ENCODE results near the gene KRTAP4-8.
A peak's percentile ranks its signal among the peaks of the same experiment; 100 is the strongest.
"Not testable (repeated sequence)": the region's sequence is repeated elsewhere in the genome, so short reads cannot be mapped to it uniquely, and the experiment has no call there.

The KRTAP4-8 gene

GRCh38 chr17:41065016-41065689 lies 32.8 kb downstream of the KRTAP4-8 start:
- not testable (repeated sequence) for DNase-seq (ENCODE audit: low spot score)

DNA sequence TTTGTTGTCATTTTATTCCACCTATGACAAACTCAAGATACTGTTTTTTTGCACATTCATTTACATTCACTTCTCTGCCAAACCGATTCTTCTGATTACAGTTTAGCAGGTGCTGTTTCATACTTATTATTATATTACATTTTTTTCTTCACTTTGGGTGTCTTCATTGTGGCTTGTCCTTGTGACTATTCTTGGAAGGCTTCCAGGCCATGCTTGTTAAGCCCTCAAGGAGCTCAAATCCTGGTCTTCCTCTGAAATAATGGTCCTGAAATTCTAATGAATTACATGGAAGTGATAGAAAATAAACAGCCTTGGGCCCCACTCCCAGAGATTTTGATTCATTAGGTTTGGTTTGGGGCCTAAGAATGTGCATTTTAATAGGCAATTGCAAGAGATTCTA lies 33.6 kb downstream of the KRTAP4-8 start:
- no peak for DNase-seq (ENCODE audit: low spot score)

DNA sequence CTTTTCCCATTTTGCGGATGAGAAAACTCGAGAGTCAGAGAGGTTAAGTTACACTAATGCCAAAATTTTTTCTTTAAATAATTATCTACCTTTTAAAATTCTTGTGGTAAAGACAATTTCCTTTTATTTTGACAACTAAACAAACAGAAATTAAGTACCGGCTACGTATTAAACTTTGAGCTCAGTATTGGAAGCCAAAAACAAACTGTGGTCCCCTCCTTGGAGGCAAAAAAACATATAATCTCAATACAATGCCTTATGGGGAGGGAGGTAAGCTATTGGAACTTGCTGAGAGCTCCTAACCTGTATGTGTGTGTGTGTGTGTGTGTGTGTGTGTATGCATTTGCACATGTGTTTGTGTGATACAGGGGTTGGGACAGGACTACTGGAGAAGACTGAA lies 34.5 kb downstream of the KRTAP4-8 start:
- no peak for DNase-seq (ENCODE audit: low spot score)

GRCh38 chr17:41061964-41062363 lies 36.0 kb downstream of the KRTAP4-8 start:
- DNase-seq (ENCODE audit: low spot score) = peak; percentile 20

GRCh38 chr17:41060052-41060604 lies 37.8 kb downstream of the KRTAP4-8 start, which contains the start of gene KRTAP2-3:
TSS of gene KRTAP2-3 (minus strand) at chr17:41060114. CDS start at chr17:41060050, 64 bp downstream.
- peak; percentile 89 for DNase-seq (ENCODE audit: low spot score)

- DNase-seq (ENCODE audit: low spot score) = peak; percentile 82
Observed at GRCh38 chr17:41059276-41060051, 38.5 kb downstream of the KRTAP4-8 start.

DNA sequence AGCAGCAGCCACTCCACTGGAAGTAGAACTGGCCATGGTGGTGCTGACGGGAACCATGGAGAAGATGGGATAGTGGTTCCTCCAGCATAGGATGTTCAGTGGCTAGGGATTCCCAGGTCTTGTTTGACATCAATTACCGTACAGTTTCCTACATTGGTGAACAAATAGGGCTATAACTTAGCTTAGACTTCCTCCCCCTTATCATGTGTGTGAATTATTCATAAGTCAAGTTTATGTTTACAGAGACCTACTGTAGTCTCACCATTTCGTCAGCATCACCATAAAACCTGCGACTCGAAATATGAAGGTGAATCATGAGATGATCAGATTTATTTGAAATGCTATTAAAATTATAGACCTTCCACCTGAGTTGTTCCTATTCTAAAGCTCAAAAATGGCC lies 39.2 kb downstream of the KRTAP4-8 start:
- no peak for DNase-seq (ENCODE audit: low spot score)

- no peak for DNase-seq (ENCODE audit: low spot score)
Observed at GRCh38 chr17:41057547-41057946, 40.4 kb downstream of the KRTAP4-8 start.

DNA sequence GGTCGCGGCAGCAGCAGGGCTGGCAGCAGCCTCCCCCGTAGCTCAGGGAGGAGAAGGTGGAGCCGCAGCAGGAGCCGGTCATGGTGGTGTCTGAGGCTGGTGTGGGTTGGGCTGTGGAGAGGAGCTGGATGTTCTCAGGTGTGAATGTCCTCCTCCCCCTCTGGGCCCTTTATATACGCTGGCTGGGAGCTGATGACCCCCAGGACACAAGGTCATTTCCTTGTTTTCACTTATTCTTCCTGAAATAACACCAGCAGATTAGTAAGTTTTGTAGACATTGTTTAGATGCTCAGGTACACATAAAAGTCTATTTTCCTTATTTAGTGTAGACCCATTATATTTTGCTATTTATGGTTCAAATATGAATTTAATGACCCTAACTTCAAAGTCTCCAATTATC lies 42.8 kb downstream of the KRTAP4-8 start, which contains the start of gene KRTAP2-2:
Gene KRTAP2-2, minus strand, starts transcription at position 101 of the 400 bp plus-strand sequence. Its CDS starts 19 bp downstream, at position 82.
- not testable (repeated sequence) for DNase-seq (ENCODE audit: low spot score)

- not testable (repeated sequence) for DNase-seq (ENCODE audit: low spot score)
Observed at GRCh38 chr17:41054556-41054955, 43.4 kb downstream of the KRTAP4-8 start.

DNA sequence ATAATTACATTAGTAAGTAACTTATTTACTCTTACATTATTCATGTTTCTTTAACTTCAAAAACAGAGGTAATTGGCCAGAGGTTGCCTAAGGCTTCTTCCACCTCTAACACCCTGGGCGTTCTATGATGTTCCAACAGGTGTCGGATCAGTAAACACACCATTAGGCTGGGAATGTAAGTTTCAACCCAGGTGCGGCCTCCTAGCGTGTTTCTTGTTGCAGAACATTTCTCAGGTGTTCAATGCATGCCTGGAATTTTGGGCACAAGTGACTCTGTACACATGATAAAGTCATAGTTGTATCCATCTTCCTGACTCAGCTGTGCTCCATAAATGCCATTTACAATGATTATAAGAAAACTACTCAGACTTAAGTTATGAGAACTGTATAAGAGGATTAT lies 43.9 kb downstream of the KRTAP4-8 start:
- DNase-seq (ENCODE audit: low spot score) = no peak

GRCh38 chr17:41052566-41052965 lies 45.4 kb downstream of the KRTAP4-8 start:
- no peak for DNase-seq (ENCODE audit: low spot score)

- no peak for DNase-seq (ENCODE audit: low spot score)
Observed at GRCh38 chr17:41049110-41049509, 48.8 kb downstream of the KRTAP4-8 start.

DNA sequence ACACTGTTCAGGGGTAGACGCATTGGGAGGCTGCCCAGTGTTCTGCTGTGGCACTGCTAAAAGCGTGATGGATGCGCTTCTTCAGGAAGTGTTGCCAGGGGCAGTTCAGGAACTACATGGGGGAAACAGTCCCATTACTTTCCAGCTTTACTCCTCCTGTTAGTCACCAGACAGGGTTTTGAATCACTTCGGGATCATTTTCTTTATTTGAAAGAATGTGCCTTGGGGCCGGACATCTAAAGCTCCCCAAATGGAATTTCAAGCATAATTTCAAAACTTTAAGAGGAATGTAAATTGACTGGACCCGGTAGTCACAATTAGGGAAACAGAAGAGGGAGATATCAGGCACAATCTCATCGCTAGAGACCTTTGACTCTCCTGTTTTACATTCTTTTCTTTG lies 49.5 kb downstream of the KRTAP4-8 start:
- DNase-seq (ENCODE audit: low spot score) = peak; percentile 12

All from COLO829 (cell line).